Tibial nerve (tissue), 4 donors: ENCODE results near the gene RWDD1. TPM values are rescaled to one million over a fixed set of nuclear protein-coding genes. Genes with fewer than 3 reads are reported as not detected.

ENCODE experiments used
- DNase-seq, 2 donors: peaks; one replicate each; pipeline ENCODE4 v3.0.0-alpha.2; 2019; ENCODE audit warnings: low spot score in 2 of 2
- H3K27ac ChIP-seq, 4 donors: fragments of 200-600 bp; sonication (generic) in 3 of 4; one replicate each; pipeline ENCODE4 v1.5.1; 2017 to 2019; ENCODE audit warnings: mild to moderate bottlenecking in 1 of 4
- H3K27me3 ChIP-seq, 2 donors: fragments of 200-600 bp; sonication (generic) in 1 of 2; one replicate each; pipeline versions ENCODE4 v1.5.1 to v1.6.0; 2017 to 2019
- H3K36me3 ChIP-seq, 3 donors: fragments of 200-600 bp; sonication (generic); one replicate each; pipeline ENCODE4 v1.5.1; 2018 to 2019
- H3K4me1 ChIP-seq, 4 donors: fragments of 200-600 bp; sonication (generic) in 3 of 4; one replicate each; pipeline ENCODE4 v1.5.1; 2017 to 2019
- H3K4me3 ChIP-seq, 4 donors: fragments of 200-600 bp; sonication (generic) in 3 of 4; one replicate each; pipeline ENCODE4 v1.5.1; 2017 to 2019; ENCODE audit warnings: mild to moderate bottlenecking in 1 of 4, moderate library complexity in 1 of 4
- H3K9me3 ChIP-seq, 4 donors: fragments of 200-600 bp; sonication (generic) in 3 of 4; one replicate each; pipeline ENCODE4 v1.5.1; 2017 to 2019
- EP300 ChIP-seq, 2 donors: sonication (generic); formaldehyde crosslinking; IDR thresholded peaks; one replicate each; pipeline ENCODE4 v1.6.1; 2017; ENCODE audit warnings: antibody characterized with exemption in 2 of 2, mild to moderate bottlenecking in 1 of 2
- POLR2A ChIP-seq, 2 donors: fragments of 450-650 bp; IDR thresholded peaks; one replicate each; pipeline ENCODE4 v1.6.1; 2017; ENCODE audit warnings: antibody characterized with exemption in 2 of 2, mild to moderate bottlenecking in 2 of 2, moderate library complexity in 2 of 2
- WGBS, 2 donors: methylation state at CpG; one replicate each; pipeline ENCODE4 v1.1.5; 2018; 5-methylcytosine and 5-hydroxymethylcytosine counted together
- total RNA-seq, 4 donors: library from RNA; depleted of rRNA; stranded (reverse); fragments of >200 nt; gene quantifications; one replicate each; pipeline ENCODE4 v1.1.0, GENCODE V29; 2016
- TF ChIP-seq, protein P1 (sequence below), 5 experiments: fragments of 200-600 bp in 3 of 5; fragments of 450-650 bp in 2 of 5; sonication (generic) in 3 of 5; IDR thresholded peaks; one replicate each; pipeline ENCODE4 v1.5.1; 2016 to 2019; ENCODE audit warnings: antibody characterized with exemption in 5 of 5, mild to moderate bottlenecking in 3 of 5, moderate library complexity in 2 of 5

Gene RWDD1
- total RNA-seq, 4 donors from 2014 or later: 27.5 to 40.4 (median 35.7) TPM

- no peaks in the 10 kb centered on the region for H3K4me1 ChIP-seq
- 98% methylated on average over 4 of the region's 4 CpGs for WGBS, 2 donors
- no peak for DNase-seq
Observed at GRCh38 chr6:116605935-116606334, 34.6 kb downstream of the RWDD1 start.

GRCh38 chr6:116611056-116611455 is 39.8 kb downstream of the RWDD1 start:
- TF ChIP-seq EP300 (IDR thresholded peaks at IDR 0.05): no peak
- TF ChIP-seq POLR2A (IDR thresholded peaks at IDR 0.05): no peak
- TF ChIP-seq, protein P1, sequence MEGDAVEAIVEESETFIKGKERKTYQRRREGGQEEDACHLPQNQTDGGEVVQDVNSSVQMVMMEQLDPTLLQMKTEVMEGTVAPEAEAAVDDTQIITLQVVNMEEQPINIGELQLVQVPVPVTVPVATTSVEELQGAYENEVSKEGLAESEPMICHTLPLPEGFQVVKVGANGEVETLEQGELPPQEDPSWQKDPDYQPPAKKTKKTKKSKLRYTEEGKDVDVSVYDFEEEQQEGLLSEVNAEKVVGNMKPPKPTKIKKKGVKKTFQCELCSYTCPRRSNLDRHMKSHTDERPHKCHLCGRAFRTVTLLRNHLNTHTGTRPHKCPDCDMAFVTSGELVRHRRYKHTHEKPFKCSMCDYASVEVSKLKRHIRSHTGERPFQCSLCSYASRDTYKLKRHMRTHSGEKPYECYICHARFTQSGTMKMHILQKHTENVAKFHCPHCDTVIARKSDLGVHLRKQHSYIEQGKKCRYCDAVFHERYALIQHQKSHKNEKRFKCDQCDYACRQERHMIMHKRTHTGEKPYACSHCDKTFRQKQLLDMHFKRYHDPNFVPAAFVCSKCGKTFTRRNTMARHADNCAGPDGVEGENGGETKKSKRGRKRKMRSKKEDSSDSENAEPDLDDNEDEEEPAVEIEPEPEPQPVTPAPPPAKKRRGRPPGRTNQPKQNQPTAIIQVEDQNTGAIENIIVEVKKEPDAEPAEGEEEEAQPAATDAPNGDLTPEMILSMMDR (IDR thresholded peaks at IDR 0.05): no peak
- Histone ChIP-seq H3K27me3 (no peaks in the 10 kb centered on the region), H3K36me3 (peaks cover 0 to 7% (median 0%) of the 10 kb centered on the region in 3 donors), H3K4me1 (peaks cover 0 to 8% (median 0%) of the 10 kb centered on the region in 4 donors), H3K4me3 (no peak overlapping the region), H3K9me3 (no peaks in the 10 kb centered on the region), H3K27ac (no peak overlapping the region)
- DNase-seq: no peak
- WGBS, 2 donors: 40 to 63% methylated on average over 4 of the region's 4 CpGs

More at GRCh38 chr6:116605935-116606334, 34.6 kb downstream of the RWDD1 start:
- no peaks in the 10 kb centered on the region for H3K27me3 ChIP-seq
- no peaks in the 10 kb centered on the region for H3K9me3 ChIP-seq
- H3K36me3 ChIP-seq: peaks cover 0 to 54% (median 3%) of the 10 kb centered on the region in 3 donors
- H3K27ac ChIP-seq: no peak overlapping the region
- no peak overlapping the region for H3K4me3 ChIP-seq
- no peak for TF ChIP-seq POLR2A (IDR thresholded peaks at IDR 0.05)
- TF ChIP-seq EP300 (IDR thresholded peaks at IDR 0.05): no peak
- TF ChIP-seq, protein P1 (IDR thresholded peaks at IDR 0.05): no peak

- Histone ChIP-seq H3K36me3 (no peaks in the 10 kb centered on the region), H3K27ac (peak within 1 kb of the TSS in 3 of 4 donors; percentile 2 to 60 (median 23)), H3K27me3 (no peaks in the 10 kb centered on the region), H3K4me3 (peak within 1 kb of the TSS; percentile 35 to 59 (median 46)), H3K9me3 (no peaks in the 10 kb centered on the region), H3K4me1 (peaks cover 0 to 15% (median 2%) of the 10 kb centered on the region in 4 donors)
- 0 to 1% methylated on average over 29 of the region's 29 CpGs for WGBS, 2 donors
- peak; percentile 78 to 88 for DNase-seq
- TF ChIP-seq EP300 (IDR thresholded peaks at IDR 0.05): no peak
- TF ChIP-seq POLR2A (IDR thresholded peaks at IDR 0.05): no peak
- TF ChIP-seq, protein P1 (IDR thresholded peaks at IDR 0.05): peak in 1 of 5 experiments; percentile 5
Observed at GRCh38 chr6:116615937-116616736, 44.8 kb downstream of the RWDD1 start, which contains the start of gene RSPH4A. TSS of gene RSPH4A (plus strand) at chr6:116616479. CDS start at chr6:116616624, 145 bp downstream.

- WGBS, 2 donors: 0 to 1% methylated on average over 16 of the region's 16 CpGs
- H3K4me1 ChIP-seq: peaks cover 0 to 15% (median 2%) of the 10 kb centered on the region in 4 donors
- peak overlapping the region in 2 of 4 donors; percentile 2 to 37 for H3K27ac ChIP-seq
- H3K9me3 ChIP-seq: no peaks in the 10 kb centered on the region
- no peak for DNase-seq
- H3K27me3 ChIP-seq: no peaks in the 10 kb centered on the region
- no peaks in the 10 kb centered on the region for H3K36me3 ChIP-seq
- TF ChIP-seq EP300 (IDR thresholded peaks at IDR 0.05) (no peak), POLR2A (IDR thresholded peaks at IDR 0.05) (no peak)
- TF ChIP-seq, protein P1 (IDR thresholded peaks at IDR 0.05): no peak
- H3K4me3 ChIP-seq: peak overlapping the region; percentile 35 to 59 (median 46)
Observed at GRCh38 chr6:116616737-116617053, 45.4 kb downstream of the RWDD1 start.
